PC-9 (cell line): Measurements from ENCODE around the gene RASGEF1C. TPM values are rescaled to one million over a fixed set of nuclear protein-coding genes. Genes with fewer than 3 reads are reported as not detected.

ENCODE experiments used
- BruUV-seq: library from RNA; stranded (reverse); fragments of 400-500 nt; replicated peaks from 2 replicates; lab custom pipeline; 2021; lab: Mats Ljungman, UMichigan
- CTCF ChIA-PET: fragments of 300-600 bp; sonication (Branson Sonifier 250); formaldehyde crosslinking; loops from one replicate; lab custom pipeline; 2022; ENCODE audit warnings: antibody characterized with exemption; lab: Charles Lee
- POLR2A ChIA-PET: fragments of 300-600 bp; sonication (Branson Sonifier 250); formaldehyde crosslinking; loops from one replicate; lab custom pipeline; 2022; ENCODE audit warnings: antibody characterized with exemption; ENCODE audit not compliant: unreplicated experiment; lab: Charles Lee
- DNase-seq, 2 experiments: peaks; one replicate each; pipeline versions ENCODE4 v3.0.0 to v3.0.0-alpha.2; 2015 to 2022; ENCODE audit warnings: mixed read lengths in 1 of 2
- H2AFZ ChIP-seq: fragments of 200-600 bp; sonication (generic); 2 replicates; pipeline ENCODE4 v1.8.1; 2017; ENCODE audit warnings: antibody characterized with exemption
- H3F3A ChIP-seq: fragments of 200-600 bp; sonication (generic); 2 replicates; pipeline ENCODE4 v1.8.1; 2017; ENCODE audit warnings: antibody characterized with exemption, mild to moderate bottlenecking, low read depth; ENCODE audit not compliant: insufficient read depth
- H3K27ac ChIP-seq: fragments of 200-600 bp; sonication (generic); 2 replicates; pipeline ENCODE4 v1.6.1; 2016; ENCODE audit warnings: mixed run types
- H3K27me3 ChIP-seq: fragments of 200-600 bp; sonication (generic); 2 replicates; pipeline ENCODE4 v1.6.1; 2016; ENCODE audit warnings: low read depth, mixed run types; ENCODE audit not compliant: insufficient read depth
- H3K36me3 ChIP-seq: fragments of 200-600 bp; sonication (generic); 2 replicates; pipeline ENCODE4 v1.6.1; 2016; ENCODE audit warnings: low read depth, mixed run types
- H3K4me1 ChIP-seq: fragments of 200-600 bp; sonication (generic); replicated peaks from 2 replicates; pipeline ENCODE4 v1.6.1; 2016; ENCODE audit warnings: mixed run types; ENCODE audit not compliant: insufficient read depth
- H3K4me2 ChIP-seq: fragments of 200-600 bp; sonication (generic); 2 replicates; pipeline ENCODE4 v1.6.1; 2017; ENCODE audit warnings: mixed run types
- H3K4me3 ChIP-seq: fragments of 200-600 bp; sonication (generic); 2 replicates; pipeline ENCODE4 v1.6.1; 2016; ENCODE audit warnings: mixed run types
- H3K79me2 ChIP-seq: fragments of 200-600 bp; sonication (generic); 2 replicates; pipeline ENCODE4 v1.6.1; 2017; ENCODE audit warnings: low read depth, mixed run types
- H3K9me2 ChIP-seq: fragments of 200-600 bp; sonication (generic); 2 replicates; pipeline ENCODE4 v1.8.1; 2017; ENCODE audit warnings: mild to moderate bottlenecking; ENCODE audit not compliant: insufficient read depth
- H3K9me3 ChIP-seq: fragments of 200-600 bp; sonication (generic); 2 replicates; pipeline ENCODE4 v1.8.1; 2016; ENCODE audit warnings: low read depth; ENCODE audit not compliant: insufficient read depth
- H4K20me1 ChIP-seq: fragments of 200-600 bp; sonication (generic); 2 replicates; pipeline ENCODE4 v1.8.1; 2017; ENCODE audit not compliant: insufficient read depth
- EZH2 ChIP-seq: fragments of 200-600 bp; sonication (generic); IDR thresholded peaks from 2 replicates; pipeline ENCODE4 v1.8.0; 2017; ENCODE audit warnings: antibody characterized with exemption, low read depth
- intact Hi-C: fragments of 100-400 bp; cut with micrococcal nuclease; formaldehyde crosslinking; loops from one replicate; pipeline ENCODE4 v1.10.0; 2022; ENCODE audit not compliant: unreplicated experiment
- total RNA-seq: library from RNA; stranded (reverse); gene quantifications from 2 replicates; pipeline ENCODE4 v1.2.3, GENCODE V29; 2021
- TF ChIP-seq, protein P1 (sequence below): fragments of 200-600 bp; sonication (generic); conservative IDR thresholded peaks from 2 replicates; pipeline ENCODE4 v1.6.1; 2017; ENCODE audit warnings: mixed run types, antibody characterized with exemption, mild to moderate bottlenecking, moderate library complexity

RASGEF1C gene
- total RNA-seq, 1 experiment from 2014 or later, result not detected

DNA sequence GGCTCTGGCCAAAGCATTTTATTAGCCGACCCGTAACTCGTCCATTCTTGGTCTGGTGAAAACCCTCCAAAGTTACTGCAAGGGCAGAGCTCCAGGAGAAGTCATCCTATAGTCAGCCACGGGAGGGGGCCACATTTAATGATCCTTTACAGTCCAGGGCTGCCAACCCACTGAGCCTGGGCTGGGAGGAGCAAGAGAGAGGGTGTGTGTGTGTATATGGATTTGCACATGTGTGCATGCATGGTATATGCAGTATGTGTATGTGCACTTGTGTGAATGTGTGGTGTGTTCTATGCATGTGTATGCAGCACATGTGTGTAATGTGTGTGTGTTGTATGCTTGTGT, 4.2 kb upstream of the RASGEF1C start:
- peaks cover 4% of the 10 kb centered on the region; the same call in 1 of the 2 replicates for H3K27me3 ChIP-seq
- H3K4me3 ChIP-seq, result no peak overlapping the region
- H3K27ac ChIP-seq, result no peak overlapping the region
- H3K9me2 ChIP-seq, result no peaks in the 10 kb centered on the region
- BruUV-seq, result no TSS peak
- DNase-seq, result no peak
- no peaks in the 10 kb centered on the region for H3K36me3 ChIP-seq
- no peaks in the 10 kb centered on the region; the same call in 1 of the 2 replicates for H3F3A ChIP-seq
- CTCF ChIA-PET, result no interaction called here
- no peak overlapping the region for H3K4me2 ChIP-seq
- TF ChIP-seq, protein P1, sequence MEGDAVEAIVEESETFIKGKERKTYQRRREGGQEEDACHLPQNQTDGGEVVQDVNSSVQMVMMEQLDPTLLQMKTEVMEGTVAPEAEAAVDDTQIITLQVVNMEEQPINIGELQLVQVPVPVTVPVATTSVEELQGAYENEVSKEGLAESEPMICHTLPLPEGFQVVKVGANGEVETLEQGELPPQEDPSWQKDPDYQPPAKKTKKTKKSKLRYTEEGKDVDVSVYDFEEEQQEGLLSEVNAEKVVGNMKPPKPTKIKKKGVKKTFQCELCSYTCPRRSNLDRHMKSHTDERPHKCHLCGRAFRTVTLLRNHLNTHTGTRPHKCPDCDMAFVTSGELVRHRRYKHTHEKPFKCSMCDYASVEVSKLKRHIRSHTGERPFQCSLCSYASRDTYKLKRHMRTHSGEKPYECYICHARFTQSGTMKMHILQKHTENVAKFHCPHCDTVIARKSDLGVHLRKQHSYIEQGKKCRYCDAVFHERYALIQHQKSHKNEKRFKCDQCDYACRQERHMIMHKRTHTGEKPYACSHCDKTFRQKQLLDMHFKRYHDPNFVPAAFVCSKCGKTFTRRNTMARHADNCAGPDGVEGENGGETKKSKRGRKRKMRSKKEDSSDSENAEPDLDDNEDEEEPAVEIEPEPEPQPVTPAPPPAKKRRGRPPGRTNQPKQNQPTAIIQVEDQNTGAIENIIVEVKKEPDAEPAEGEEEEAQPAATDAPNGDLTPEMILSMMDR, result no peak
- no peak for TF ChIP-seq EZH2
- H2AFZ ChIP-seq, result no peak overlapping the region
- no peaks in the 10 kb centered on the region for H4K20me1 ChIP-seq
- no peaks in the 10 kb centered on the region for H3K4me1 ChIP-seq
- intact Hi-C loops, result no loop called here
- POLR2A ChIA-PET, result no interaction called here
- H3K9me3 ChIP-seq, result no peaks in the 10 kb centered on the region
- H3K79me2 ChIP-seq, result no peaks in the 10 kb centered on the region

DNA sequence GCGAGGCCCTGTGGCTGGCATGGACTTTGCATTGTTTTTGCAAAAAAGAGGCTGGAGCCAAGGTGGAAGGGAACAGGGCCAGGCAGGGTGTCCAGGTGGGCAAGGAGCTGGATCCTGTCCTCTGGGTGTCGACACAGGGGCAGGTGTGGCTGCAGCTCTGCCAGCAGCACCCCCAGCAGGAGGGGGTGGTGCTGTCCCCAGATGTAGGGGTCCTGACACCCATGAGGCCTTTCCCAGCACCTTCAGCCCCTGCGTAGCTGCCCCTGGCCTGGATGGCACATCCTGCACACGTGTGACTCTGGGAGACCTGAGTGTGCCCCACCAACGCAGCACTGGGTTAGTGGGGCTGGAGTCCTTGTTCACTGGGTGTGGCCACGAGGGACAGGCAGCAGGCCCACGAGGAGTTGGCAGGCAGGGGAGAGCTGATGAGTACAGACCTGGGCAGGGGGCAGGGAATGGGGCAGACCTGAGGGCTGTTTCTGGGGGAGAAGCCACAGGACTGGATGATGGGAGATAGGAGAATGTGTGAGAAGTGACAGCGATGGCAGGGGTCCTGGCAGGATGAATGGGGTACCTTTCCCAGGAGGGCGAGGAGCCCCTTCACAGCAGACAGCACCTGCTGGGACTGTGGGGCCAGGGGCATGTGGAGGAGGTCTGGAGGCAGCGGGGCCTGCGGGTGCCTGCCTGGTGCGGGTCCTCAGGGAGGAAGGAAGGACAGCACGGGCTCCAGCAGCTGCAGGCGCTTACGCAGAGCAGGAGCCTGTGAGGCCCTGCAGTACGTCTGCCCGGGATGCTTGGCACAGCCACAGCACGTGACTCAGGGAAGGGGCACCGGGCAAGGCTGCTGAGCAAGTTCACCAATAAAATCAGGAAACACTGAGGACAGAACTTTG, 3.6 kb upstream of the RASGEF1C start:
- Histone ChIP-seq H4K20me1 (no peaks in the 10 kb centered on the region), H2AFZ (no peak overlapping the region), H3K79me2 (no peaks in the 10 kb centered on the region), H3K4me1 (no peaks in the 10 kb centered on the region), H3F3A (no peaks in the 10 kb centered on the region; the same call in 1 of the 2 replicates), H3K4me2 (no peak overlapping the region), H3K9me2 (no peaks in the 10 kb centered on the region), H3K27me3 (peaks cover 4% of the 10 kb centered on the region; the same call in 1 of the 2 replicates), H3K27ac (no peak overlapping the region), H3K4me3 (no peak overlapping the region), H3K36me3 (no peaks in the 10 kb centered on the region), H3K9me3 (no peaks in the 10 kb centered on the region)
- TF ChIP-seq EZH2, result no peak
- TF ChIP-seq, protein P1, result no peak
- CTCF ChIA-PET, result no interaction called here
- POLR2A ChIA-PET, result no interaction called here
- peak in 1 of 2 experiments; percentile 44 for DNase-seq
- intact Hi-C loops, result no loop called here
- no TSS peak for BruUV-seq

DNA sequence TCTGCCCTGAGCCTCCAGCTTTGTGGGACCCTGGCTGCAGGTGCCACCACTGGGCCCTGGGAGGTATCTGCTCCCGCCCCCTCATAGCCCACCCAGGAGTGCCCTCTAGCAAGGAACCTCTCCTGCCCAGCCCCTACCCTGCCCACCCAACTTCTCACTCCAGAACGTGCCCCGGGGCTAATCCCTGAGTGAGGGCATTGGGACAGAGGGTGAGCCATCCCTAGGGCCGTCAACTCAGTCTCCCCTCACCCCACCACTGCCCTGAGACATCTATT, 2.7 kb upstream of the RASGEF1C start:
- intact Hi-C loops, result no loop called here
- no peaks in the 10 kb centered on the region for H3K9me3 ChIP-seq
- no peak overlapping the region for H3K4me3 ChIP-seq
- TF ChIP-seq, protein P1, result no peak
- TF ChIP-seq EZH2, result no peak
- H3K4me1 ChIP-seq, result no peaks in the 10 kb centered on the region
- H2AFZ ChIP-seq, result no peak overlapping the region
- no peaks in the 10 kb centered on the region for H3K36me3 ChIP-seq
- BruUV-seq, result no TSS peak
- H4K20me1 ChIP-seq, result no peaks in the 10 kb centered on the region
- no peaks in the 10 kb centered on the region; the same call in 1 of the 2 replicates for H3F3A ChIP-seq
- ChIA-PET POLR2A (no interaction called here), CTCF (interaction anchor here (0.6 kb wide), 1 partner anchor 76 kb away, joined by 3 read pairs; no protein-coding TSS in a partner anchor)
- no peaks in the 10 kb centered on the region for H3K79me2 ChIP-seq
- H3K4me2 ChIP-seq, result no peak overlapping the region
- no peaks in the 10 kb centered on the region for H3K9me2 ChIP-seq
- DNase-seq, result no peak
- H3K27me3 ChIP-seq, result peaks cover 4% of the 10 kb centered on the region; the same call in 1 of the 2 replicates
- H3K27ac ChIP-seq, result no peak overlapping the region
